ENCODE data around the gene CCDC149. TPM values are rescaled to one million over a fixed set of nuclear protein-coding genes. Genes with fewer than 3 reads are reported as not detected.

Gene CCDC149
- polyA plus RNA-seq, 2 of the 4 experiments (the other 2 are of a cell fraction), result 1.4 to 2.8 TPM

DNA sequence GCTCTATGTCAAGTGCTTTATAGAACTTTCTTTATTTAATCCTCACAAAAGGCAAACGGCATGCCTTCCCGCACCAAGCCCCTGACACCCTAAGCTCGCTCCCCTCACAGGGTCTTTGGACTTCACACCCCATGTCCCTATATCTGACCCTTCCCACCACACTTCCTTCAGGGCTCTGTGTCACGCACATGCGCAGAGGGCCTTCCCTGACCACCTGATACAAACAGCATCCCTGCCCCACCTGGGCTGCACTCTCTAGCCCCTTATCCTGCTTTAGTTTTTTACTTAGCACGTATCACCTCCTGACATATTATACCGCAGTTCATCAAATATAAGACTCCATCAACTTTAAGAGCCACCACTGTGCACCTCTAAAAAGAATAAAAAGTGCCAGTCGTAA, 67.7 kb downstream of the CCDC149 start:
- Histone ChIP-seq H3K4me2 (no peak overlapping the region), H3K27ac (no peak overlapping the region), H3K4me1 (no peaks in the 10 kb centered on the region; the same call in 2 of the 3 replicates), H3K9me3 (no peaks in the 10 kb centered on the region), H3K4me3 (no peak overlapping the region)
- ATAC-seq (no peak), FAIRE-seq (no peak), DNase-seq (ENCODE audit: low read depth in 1 of 2, low spot score in 1 of 2) (no peak)
- ChIA-PET POLR2A (no interaction called here), CTCF (interaction anchor here (0.7 kb wide), 1 partner anchor 10 kb away, joined by 3 read pairs; no protein-coding TSS in a partner anchor)
- 87% methylated on average over 8 of the region's 8 CpGs for WGBS (ENCODE audit: missing lambda C conversion rate)
- TF ChIP-seq TFCP2L1 (CRISPR knock-in tag; IDR thresholded peaks at IDR 0.05), result no peak

- WGBS (ENCODE audit: missing lambda C conversion rate), result 52% methylated on average over 3 of the region's 3 CpGs
- ATAC-seq (no peak), FAIRE-seq (no peak), DNase-seq (ENCODE audit: low read depth in 1 of 2, low spot score in 1 of 2) (no peak)
- H3K4me2 ChIP-seq, result no peak overlapping the region
- H3K27ac ChIP-seq, result no peak overlapping the region
- ChIA-PET CTCF (no interaction called here), POLR2A (no interaction called here)
- no peaks in the 10 kb centered on the region for H3K4me1 ChIP-seq
- TF ChIP-seq PHF8 (IDR thresholded peaks at IDR 0.05; ENCODE audit: borderline replicate concordance, low read depth), result no peak
- no peak for TF ChIP-seq TP53 (CRISPR knock-in tag; IDR thresholded peaks at IDR 0.05)
- no peak for TF ChIP-seq CHD4 (IDR thresholded peaks at IDR 0.05; ENCODE audit: borderline replicate concordance)
- TF ChIP-seq EHF (CRISPR knock-in tag; IDR thresholded peaks at IDR 0.05), result no peak
- no peak for TF ChIP-seq HOXB5 (CRISPR knock-in tag; IDR thresholded peaks at IDR 0.05)
- TF ChIP-seq ZFP36 (IDR thresholded peaks at IDR 0.05; ENCODE audit: borderline replicate concordance, partially characterized antibody), result no peak
- no peak for TF ChIP-seq HEYL (CRISPR knock-in tag; IDR thresholded peaks at IDR 0.05)
- no peak for TF ChIP-seq FOSL2 (IDR thresholded peaks at IDR 0.05)
- no peak for TF ChIP-seq FOSL2 (CRISPR knock-in tag; IDR thresholded peaks at IDR 0.05)
- TF ChIP-seq MAZ (IDR thresholded peaks at IDR 0.05; ENCODE audit: borderline replicate concordance, low read depth, low read length), result no peak
- no peak for TF ChIP-seq CEBPB (IDR thresholded peaks at IDR 0.05)
- TF ChIP-seq, protein P1, sequence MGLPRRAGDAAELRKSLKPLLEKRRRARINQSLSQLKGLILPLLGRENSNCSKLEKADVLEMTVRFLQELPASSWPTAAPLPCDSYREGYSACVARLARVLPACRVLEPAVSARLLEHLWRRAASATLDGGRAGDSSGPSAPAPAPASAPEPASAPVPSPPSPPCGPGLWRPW (IDR thresholded peaks at IDR 0.05), result no peak
- TF ChIP-seq POLR2A (IDR thresholded peaks at IDR 0.05; ENCODE audit: low read length), result no peak
- no peak for TF ChIP-seq FOSB (CRISPR knock-in tag; IDR thresholded peaks at IDR 0.05)
- no peak for TF ChIP-seq RFX5 (IDR thresholded peaks at IDR 0.05)
- no peak for TF ChIP-seq EHMT2 (IDR thresholded peaks at IDR 0.05; ENCODE audit: low read depth)
- TF ChIP-seq RAD21 (conservative IDR thresholded peaks at IDR 0.05 in 1 of 2, IDR thresholded peaks at IDR 0.05 in 1 of 2), result no peak
- no peak for TF ChIP-seq RNF2 (IDR thresholded peaks at IDR 0.05; ENCODE audit: borderline replicate concordance, low read depth)
- no peaks in the 10 kb centered on the region for H3K9me3 ChIP-seq
- no peak overlapping the region for H3K4me3 ChIP-seq
Observed at GRCh38 chr4:24843096-24843495, 69.7 kb downstream of the CCDC149 start.

GRCh38 chr4:24842356-24842755, 70.5 kb downstream of the CCDC149 start:
- TF ChIP-seq PBX3 (IDR thresholded peaks at IDR 0.05), result no peak
- no peak for TF ChIP-seq ZNF302 (CRISPR knock-in tag; IDR thresholded peaks at IDR 0.05)
- no peak for TF ChIP-seq RCOR1 (IDR thresholded peaks at IDR 0.05; ENCODE audit: low read depth, low read length)
- no peak for TF ChIP-seq CBX8 (IDR thresholded peaks at IDR 0.05)
- no peak for TF ChIP-seq POLR2A (IDR thresholded peaks at IDR 0.05; ENCODE audit: low read length)
- POLR2A ChIA-PET, result no interaction called here
- ATAC-seq, result no peak
- Histone ChIP-seq H3K4me1 (no peaks in the 10 kb centered on the region), H3K4me2 (no peak overlapping the region), H3K9me3 (no peaks in the 10 kb centered on the region), H3K4me3 (no peak overlapping the region), H3K27ac (no peak overlapping the region)
- WGBS (ENCODE audit: missing lambda C conversion rate), result 83% methylated on average over 9 of the region's 9 CpGs
- CTCF ChIA-PET, result no interaction called here
- FAIRE-seq, result no peak
- DNase-seq (ENCODE audit: low read depth in 1 of 2, low spot score in 1 of 2), result no peak
